Gastrocnemius medialis (tissue), 4 donors: ENCODE results near the gene MTG1. TPM values are rescaled to one million over a fixed set of nuclear protein-coding genes. Genes with fewer than 3 reads are reported as not detected.
"Not testable (repeated sequence)": the region's sequence is repeated elsewhere in the genome, so short reads cannot be mapped to it uniquely, and the experiment has no call there.

Experiments
- ATAC-seq, 2 donors: fragments of 150-250 bp; one replicate each; pipeline ENCODE4 v1.9.1; 2016
- DNase-seq, 2 donors: peaks; one replicate each; pipeline ENCODE4 v3.0.0-alpha.2; 2019
- H3K27ac ChIP-seq, 4 donors: fragments of 200-600 bp; sonication (generic); 1 replicate in 1 of 4; 2 replicates in 3 of 4; pipeline ENCODE4 v1.5.1; 2016 to 2018; ENCODE audit warnings: mild to moderate bottlenecking in 2 of 4, moderate library complexity in 1 of 4
- H3K27me3 ChIP-seq, 3 donors: fragments of 200-600 bp; sonication (generic) in 2 of 3; 1 replicate in 1 of 3; 2 replicates in 2 of 3; pipeline versions ENCODE4 v1.5.1 to v1.6.0; 2016 to 2019; ENCODE audit warnings: mild to moderate bottlenecking in 1 of 3, moderate library complexity in 1 of 3
- H3K36me3 ChIP-seq, 2 donors: fragments of 200-600 bp; sonication (generic) in 1 of 2; one replicate each; pipeline ENCODE4 v1.5.1; 2017 to 2018
- H3K4me1 ChIP-seq, 2 donors: fragments of 200-600 bp; sonication (generic) in 1 of 2; one replicate each; pipeline ENCODE4 v1.5.1; 2016 to 2017; ENCODE audit warnings: mild to moderate bottlenecking in 2 of 2
- H3K4me3 ChIP-seq, 4 donors: fragments of 200-600 bp; sonication (generic) in 3 of 4; 1 replicate in 1 of 4; 2 replicates in 3 of 4; pipeline ENCODE4 v1.5.1; 2016 to 2019; ENCODE audit warnings: mild to moderate bottlenecking in 2 of 4
- H3K9me3 ChIP-seq, 3 donors: fragments of 200-600 bp; sonication (generic) in 2 of 3; 1 replicate in 1 of 3; 2 replicates in 2 of 3; pipeline ENCODE4 v1.5.1; 2016 to 2019
- CTCF ChIP-seq, 5 experiments: fragments of 450-650 bp in 3 of 5; fragments of 200-600 bp in 2 of 5; sonication (generic) in 2 of 5; IDR thresholded peaks in 4 of 5; conservative IDR thresholded peaks in 1 of 5; 1 replicate in 4 of 5; 2 replicates in 1 of 5; pipeline ENCODE4 v1.5.1; 2016 to 2019; ENCODE audit warnings: antibody characterized with exemption in 5 of 5, mild to moderate bottlenecking in 3 of 5, moderate library complexity in 3 of 5
- POLR2A ChIP-seq, 2 donors: fragments of 450-650 bp; IDR thresholded peaks; one replicate each; pipeline ENCODE4 v1.6.1; 2017; ENCODE audit warnings: antibody characterized with exemption in 2 of 2, mild to moderate bottlenecking in 2 of 2, moderate library complexity in 2 of 2
- in situ Hi-C, 4 donors: fragments of 200-750 bp; cut with MboI; loops; one replicate each; pipeline versions ENCODE4 v1.15.0 to v1.8.0; 2017; ENCODE audit warnings: low sequenced_read_pairs in 4 of 4
- intact Hi-C: fragments of 100-400 bp; cut with DNase I; formaldehyde crosslinking; loops from one replicate; pipeline ENCODE4 v1.15.1; 2023; ENCODE audit warnings: low total_unique reads
- total RNA-seq, 4 donors: library from RNA; depleted of rRNA; stranded (reverse); fragments of >200 nt; gene quantifications; one replicate each; pipeline versions ENCODE4 v1.1.0 to v1.2.3, GENCODE V29; 2016

MTG1 gene
- total RNA-seq, 4 donors from 2014 or later = 12.2 to 23.9 (median 14.1) TPM

- no peak overlapping the region for H3K27ac ChIP-seq
- DNase-seq (no peak), ATAC-seq (no peak)
- in situ Hi-C loops (no loop called here), intact Hi-C loops (no loop called here)
- H3K27me3 ChIP-seq = no peaks in the 10 kb centered on the region
- H3K36me3 ChIP-seq = no peaks in the 10 kb centered on the region
- TF ChIP-seq POLR2A (IDR thresholded peaks at IDR 0.05) (no peak), CTCF (IDR thresholded peaks at IDR 0.05 in 4 of 5, conservative IDR thresholded peaks at IDR 0.05 in 1 of 5) (no peak)
- no peaks in the 10 kb centered on the region for H3K9me3 ChIP-seq
- no peak overlapping the region for H3K4me3 ChIP-seq
- no peaks in the 10 kb centered on the region for H3K4me1 ChIP-seq
These were observed 71.4 kb downstream of the MTG1 start for GRCh38 chr10:133465191-133465949.

- DNase-seq = no peak
- in situ Hi-C loops (no loop called here), intact Hi-C loops (no loop called here)
These were observed 72.1 kb downstream of the MTG1 start for GRCh38 chr10:133465950-133466474.

GRCh38 chr10:133466683-133467275 is 72.8 kb downstream of the MTG1 start:
- no peaks in the 10 kb centered on the region for H3K9me3 ChIP-seq
- no peaks in the 10 kb centered on the region for H3K36me3 ChIP-seq
- ATAC-seq (no peak), DNase-seq (no peak)
- H3K4me1 ChIP-seq = no peaks in the 10 kb centered on the region
- no peak overlapping the region for H3K27ac ChIP-seq
- in situ Hi-C loops = no loop called here
- H3K4me3 ChIP-seq = no peak overlapping the region
- intact Hi-C loops = no loop called here
- TF ChIP-seq POLR2A (IDR thresholded peaks at IDR 0.05) (no peak), CTCF (IDR thresholded peaks at IDR 0.05 in 4 of 5, conservative IDR thresholded peaks at IDR 0.05 in 1 of 5) (no peak)
- no peaks in the 10 kb centered on the region for H3K27me3 ChIP-seq

More at GRCh38 chr10:133465950-133466474, 72.1 kb downstream of the MTG1 start:
- H3K27ac ChIP-seq = no peak overlapping the region
- no peak for TF ChIP-seq CTCF (IDR thresholded peaks at IDR 0.05 in 4 of 5, conservative IDR thresholded peaks at IDR 0.05 in 1 of 5)
- no peak for TF ChIP-seq POLR2A (IDR thresholded peaks at IDR 0.05)
- H3K27me3 ChIP-seq = no peaks in the 10 kb centered on the region
- no peak for ATAC-seq
- no peaks in the 10 kb centered on the region for H3K4me1 ChIP-seq
- no peaks in the 10 kb centered on the region for H3K36me3 ChIP-seq
- H3K4me3 ChIP-seq = no peak overlapping the region
- no peaks in the 10 kb centered on the region for H3K9me3 ChIP-seq

- Histone ChIP-seq H3K27me3 (no peaks in the 10 kb centered on the region), H3K4me3 (no peak overlapping the region), H3K9me3 (no peaks in the 10 kb centered on the region), H3K27ac (no peak overlapping the region), H3K36me3 (no peaks in the 10 kb centered on the region), H3K4me1 (no peaks in the 10 kb centered on the region)
- intact Hi-C loops (no loop called here), in situ Hi-C loops (no loop called here)
- ATAC-seq (no peak), DNase-seq (no peak)
- TF ChIP-seq CTCF (IDR thresholded peaks at IDR 0.05 in 4 of 5, conservative IDR thresholded peaks at IDR 0.05 in 1 of 5) (no peak), POLR2A (IDR thresholded peaks at IDR 0.05) (no peak)
These were observed 73.4 kb downstream of the MTG1 start for GRCh38 chr10:133467286-133467911.

GRCh38 chr10:133469205-133469604 is 75.2 kb downstream of the MTG1 start:
- DNase-seq, H3K27ac ChIP-seq, H3K27me3 ChIP-seq, ATAC-seq, H3K36me3 ChIP-seq, H3K4me3 ChIP-seq, intact Hi-C loops, H3K4me1 ChIP-seq, H3K9me3 ChIP-seq, in situ Hi-C loops: not testable (repeated sequence)
